H9 (cell line): ENCODE results near the gene OXCT1. TPM values are rescaled to one million over a fixed set of nuclear protein-coding genes. Genes with fewer than 3 reads are reported as not detected.

Experiments used
- DNase-seq: peaks from one replicate; pipeline ENCODE4 v3.0.0-alpha.2; 2017
- H2AFZ ChIP-seq: one replicate; pipeline ENCODE4 v1.6.1; 2013; ENCODE audit warnings: mild to moderate bottlenecking, low read length, control low read depth, moderate library complexity
- H2AK5ac ChIP-seq: 2 replicates; pipeline ENCODE4 v1.6.1; 2013; ENCODE audit warnings: low read length, control low read depth, mixed read lengths; ENCODE audit not compliant: insufficient read length
- H2BK120ac ChIP-seq: one replicate; pipeline ENCODE4 v1.6.1; 2013; ENCODE audit warnings: low read depth, mild to moderate bottlenecking, low read length, control low read depth, inconsistent platforms; ENCODE audit not compliant: poor library complexity, severe bottlenecking
- H2BK12ac ChIP-seq: 2 replicates; pipeline ENCODE4 v1.6.1; 2013; ENCODE audit warnings: low read length, control low read depth, mixed read lengths, low read depth; ENCODE audit not compliant: insufficient read length
- H2BK15ac ChIP-seq: 2 replicates; pipeline ENCODE4 v1.6.1; 2013; ENCODE audit warnings: low read depth, low read length, control low read depth
- H2BK20ac ChIP-seq: one replicate; pipeline ENCODE4 v1.6.1; 2013; ENCODE audit warnings: low read depth, mild to moderate bottlenecking, low read length, control low read depth, inconsistent platforms; ENCODE audit not compliant: poor library complexity, severe bottlenecking
- H2BK5ac ChIP-seq: 2 replicates; pipeline ENCODE4 v1.6.1; 2013; ENCODE audit warnings: low read length, control low read depth, mixed read lengths; ENCODE audit not compliant: insufficient read length
- H3K14ac ChIP-seq: 2 replicates; pipeline ENCODE4 v1.6.1; 2013; ENCODE audit warnings: low read length, control low read depth; ENCODE audit not compliant: insufficient read depth
- H3K18ac ChIP-seq: 2 replicates; pipeline ENCODE4 v1.6.1; 2013; ENCODE audit warnings: low read depth, mild to moderate bottlenecking, mixed read lengths, low read length, control low read depth; ENCODE audit not compliant: insufficient read length
- H3K23ac ChIP-seq: 2 replicates; pipeline ENCODE4 v1.6.1; 2013; ENCODE audit warnings: low read length, control low read depth, mixed read lengths, low read depth; ENCODE audit not compliant: insufficient read length
- H3K23me2 ChIP-seq: 2 replicates; pipeline ENCODE4 v1.6.1; 2013; ENCODE audit warnings: low read depth, mild to moderate bottlenecking, mixed read lengths, low read length, control low read depth; ENCODE audit not compliant: insufficient read length, poor library complexity, severe bottlenecking
- H3K27ac ChIP-seq: 2 replicates; pipeline ENCODE4 v1.5.1; 2013; ENCODE audit warnings: low read length, control low read depth, mixed read lengths, low read depth; ENCODE audit not compliant: insufficient read length
- H3K27me3 ChIP-seq: 2 replicates; pipeline ENCODE4 v1.6.1; 2013; ENCODE audit warnings: low read length, control low read depth, inconsistent platforms; ENCODE audit not compliant: insufficient read depth
- H3K4ac ChIP-seq: 2 replicates; pipeline ENCODE4 v1.6.1; 2013; ENCODE audit warnings: low read depth, mild to moderate bottlenecking, control low read depth, inconsistent platforms, low read length, moderate library complexity
- H3K4me1 ChIP-seq: 2 replicates; pipeline ENCODE4 v1.6.1; 2013; ENCODE audit warnings: low read length, control low read depth, inconsistent platforms; ENCODE audit not compliant: insufficient read depth
- H3K4me2 ChIP-seq: 2 replicates; pipeline ENCODE4 v1.6.1; 2013; ENCODE audit warnings: low read length, control low read depth, mixed read lengths; ENCODE audit not compliant: insufficient read length, insufficient read depth
- H3K56ac ChIP-seq: 2 replicates; pipeline ENCODE4 v1.6.1; 2013; ENCODE audit warnings: low read depth, mild to moderate bottlenecking, mixed read lengths, low read length, control low read depth; ENCODE audit not compliant: insufficient read length
- H3K79me1 ChIP-seq: 2 replicates; pipeline ENCODE4 v1.6.1; 2013; ENCODE audit warnings: low read depth, mild to moderate bottlenecking, moderate library complexity, low read length, control low read depth, inconsistent platforms; ENCODE audit not compliant: insufficient read depth, poor library complexity, severe bottlenecking
- H3K79me2 ChIP-seq: 2 replicates; pipeline ENCODE4 v1.6.1; 2013; ENCODE audit warnings: low read length, control low read depth, inconsistent platforms; ENCODE audit not compliant: insufficient read depth
- H3K9ac ChIP-seq: 2 replicates; pipeline ENCODE4 v1.6.1; 2013; ENCODE audit warnings: low read length, control low read depth, mixed read lengths; ENCODE audit not compliant: insufficient read length; ENCODE audit errors: extremely low read depth
- H3K9me3 ChIP-seq: one replicate; pipeline ENCODE4 v1.6.1; 2013; ENCODE audit warnings: low read depth, low read length, inconsistent platforms; ENCODE audit not compliant: control insufficient read depth
- H3T11ph ChIP-seq: one replicate; pipeline ENCODE4 v1.6.1; 2013; ENCODE audit warnings: mild to moderate bottlenecking, low read length, control low read depth, inconsistent platforms
- H4K20me1 ChIP-seq: one replicate; pipeline ENCODE4 v1.6.1; 2013; ENCODE audit not compliant: control insufficient read depth, insufficient read length, insufficient read depth
- H4K5ac ChIP-seq: 2 replicates; pipeline ENCODE4 v1.6.1; 2013; ENCODE audit warnings: low read depth, mild to moderate bottlenecking, mixed read lengths, low read length, control low read depth; ENCODE audit not compliant: insufficient read length
- H4K8ac ChIP-seq: replicated peaks from 2 replicates; pipeline ENCODE4 v1.6.1; 2013; ENCODE audit warnings: low read length, control low read depth, mixed read lengths, low read depth; ENCODE audit not compliant: insufficient read length
- H4K91ac ChIP-seq: 2 replicates; pipeline ENCODE4 v1.6.1; 2013; ENCODE audit warnings: low read depth, mild to moderate bottlenecking, moderate library complexity, mixed read lengths, low read length, control low read depth; ENCODE audit not compliant: insufficient read length
- H3K27ac Mint-ChIP-seq, 3 experiments: 2 replicates in 2 of 3; 3 replicates in 1 of 3; pipeline ENCODE4 v1.8.0; 2020 to 2021; ENCODE audit warnings: mixed read lengths in 3 of 3, mild to moderate bottlenecking in 1 of 3, moderate library complexity in 1 of 3
- H3K27me3 Mint-ChIP-seq: 2 replicates; pipeline ENCODE4 v1.8.0; 2021; ENCODE audit warnings: low read depth, mild to moderate bottlenecking, moderate library complexity, mixed read lengths
- H3K36me3 Mint-ChIP-seq, 3 experiments: 2 replicates in 2 of 3; 3 replicates in 1 of 3; pipeline ENCODE4 v1.8.0; 2020 to 2021; ENCODE audit warnings: low read depth in 3 of 3, mixed read lengths in 3 of 3; ENCODE audit not compliant: insufficient read depth in 1 of 3
- H3K4me1 Mint-ChIP-seq, 2 experiments: 2 replicates each; pipeline ENCODE4 v1.8.0; 2020; ENCODE audit warnings: mixed read lengths in 2 of 2
- H3K4me3 Mint-ChIP-seq, 2 experiments: 2 replicates in 1 of 2; 3 replicates in 1 of 2; pipeline ENCODE4 v1.8.0; 2020 to 2021; ENCODE audit warnings: mild to moderate bottlenecking in 2 of 2, mixed read lengths in 2 of 2, moderate library complexity in 1 of 2
- H3K9me3 Mint-ChIP-seq, 2 experiments: 2 replicates in 1 of 2; 3 replicates in 1 of 2; pipeline ENCODE4 v1.8.0; 2020; ENCODE audit warnings: mild to moderate bottlenecking in 2 of 2, mixed read lengths in 2 of 2, moderate library complexity in 1 of 2
- CTCF ChIP-seq: fragments of 200-600 bp; sonication (generic); conservative IDR thresholded peaks from 3 replicates; pipeline ENCODE4 v1.8.0; 2021; ENCODE audit warnings: antibody characterized with exemption, mild to moderate bottlenecking
- total RNA-seq: library from RNA; stranded (reverse); gene quantifications from 2 replicates; pipeline ENCODE4 v1.2.1, GENCODE V29; 2021

Gene OXCT1
- total RNA-seq, 1 experiment from 2014 or later, result 25.6 TPM

GRCh38 chr5:41796061-41796460, 74.2 kb downstream of the OXCT1 start:
- H3K27me3 Mint-ChIP-seq, result no peaks in the 10 kb centered on the region

More at GRCh38 chr5:41796061-41796460, 74.2 kb downstream of the OXCT1 start:
- no peak overlapping the region for H2BK120ac ChIP-seq
- Mint-ChIP-seq H3K36me3 (peaks cover 0 to 19% (median 5%) of the 10 kb centered on the region in 3 experiments; a peak in 4 of 7 replicates), H3K4me1 (peaks cover 14 to 17% of the 10 kb centered on the region in 2 experiments), H3K9me3 (no peaks in the 10 kb centered on the region), H3K4me3 (no peak overlapping the region), H3K27ac (0 out of 7 replicates have a peak overlapping the region, but pooled peaks of 1 of the 3 experiments have one; percentile 69)
- no peak overlapping the region for H3K9ac ChIP-seq
- no peak overlapping the region for H2BK15ac ChIP-seq
- H3K18ac ChIP-seq, result no peak overlapping the region
- no peak overlapping the region for H3T11ph ChIP-seq
- H3K79me2 ChIP-seq, result no peaks in the 10 kb centered on the region
- no peaks in the 10 kb centered on the region for H3K23me2 ChIP-seq
- H2BK12ac ChIP-seq, result no peak overlapping the region
- H2BK20ac ChIP-seq, result no peak overlapping the region
- H3K4me1 ChIP-seq, result no peaks in the 10 kb centered on the region
- no peak overlapping the region for H2AK5ac ChIP-seq
- no peak overlapping the region for H3K23ac ChIP-seq
- no peak overlapping the region for H3K4ac ChIP-seq
- no peak overlapping the region for H3K56ac ChIP-seq
- H3K9me3 ChIP-seq, result no peaks in the 10 kb centered on the region
- no peak overlapping the region for H4K8ac ChIP-seq
- no peak overlapping the region for H3K27ac ChIP-seq
- no peak overlapping the region for H4K5ac ChIP-seq
- H3K4me2 ChIP-seq, result no peak overlapping the region
- no peak for DNase-seq
- H4K91ac ChIP-seq, result no peak overlapping the region
- H4K20me1 ChIP-seq, result no peaks in the 10 kb centered on the region
- no peak overlapping the region for H2BK5ac ChIP-seq
- no peaks in the 10 kb centered on the region for H3K27me3 ChIP-seq
- H2AFZ ChIP-seq, result no peak overlapping the region
- H3K14ac ChIP-seq, result no peak overlapping the region
- H3K79me1 ChIP-seq, result no peaks in the 10 kb centered on the region
- TF ChIP-seq CTCF, result no peak
